ENCODE results near the gene GSTO2.

Gene GSTO2

DNA sequence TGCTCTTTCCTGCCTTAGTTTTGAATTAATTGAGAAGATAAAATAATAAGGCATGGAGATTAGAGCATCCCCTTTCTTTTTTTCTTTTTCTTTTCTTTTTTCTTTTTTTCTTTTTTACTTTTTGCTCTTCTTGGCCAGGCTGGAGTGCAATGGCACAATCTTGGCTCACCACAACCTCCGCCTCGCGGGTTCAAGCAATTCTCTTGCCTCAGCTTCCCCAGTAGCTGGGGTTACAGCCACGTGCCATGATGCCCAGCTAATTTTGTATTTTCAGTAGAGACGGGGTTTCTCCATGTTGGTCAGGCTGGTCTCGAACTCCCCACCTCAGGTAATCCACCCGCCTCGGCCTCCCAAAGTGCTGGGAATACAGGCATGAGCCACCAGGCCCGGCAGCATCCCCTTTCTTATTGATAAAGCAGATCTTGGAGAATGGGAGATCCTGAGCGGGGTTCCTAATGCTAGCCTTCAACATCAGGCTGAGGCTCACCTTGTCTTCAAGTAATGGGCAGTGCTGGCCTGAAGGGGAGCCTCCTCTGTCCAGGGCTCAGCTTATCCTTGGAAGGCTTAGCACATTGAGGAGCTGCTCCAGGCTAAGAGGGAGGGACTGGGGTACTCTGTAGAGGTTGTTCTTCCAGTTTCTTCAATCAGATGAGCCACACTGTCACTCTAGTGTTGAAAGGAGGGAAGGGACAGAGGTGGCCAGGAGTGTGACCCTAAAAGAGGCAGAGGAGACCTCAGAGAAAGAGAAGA lies 27.9 kb downstream of the GSTO2 start:
- FAIRE-seq (no peak), DNase-seq (ENCODE audit: insufficient read length, low spot score) (no peak)
- TF ChIP-seq, protein P1, sequence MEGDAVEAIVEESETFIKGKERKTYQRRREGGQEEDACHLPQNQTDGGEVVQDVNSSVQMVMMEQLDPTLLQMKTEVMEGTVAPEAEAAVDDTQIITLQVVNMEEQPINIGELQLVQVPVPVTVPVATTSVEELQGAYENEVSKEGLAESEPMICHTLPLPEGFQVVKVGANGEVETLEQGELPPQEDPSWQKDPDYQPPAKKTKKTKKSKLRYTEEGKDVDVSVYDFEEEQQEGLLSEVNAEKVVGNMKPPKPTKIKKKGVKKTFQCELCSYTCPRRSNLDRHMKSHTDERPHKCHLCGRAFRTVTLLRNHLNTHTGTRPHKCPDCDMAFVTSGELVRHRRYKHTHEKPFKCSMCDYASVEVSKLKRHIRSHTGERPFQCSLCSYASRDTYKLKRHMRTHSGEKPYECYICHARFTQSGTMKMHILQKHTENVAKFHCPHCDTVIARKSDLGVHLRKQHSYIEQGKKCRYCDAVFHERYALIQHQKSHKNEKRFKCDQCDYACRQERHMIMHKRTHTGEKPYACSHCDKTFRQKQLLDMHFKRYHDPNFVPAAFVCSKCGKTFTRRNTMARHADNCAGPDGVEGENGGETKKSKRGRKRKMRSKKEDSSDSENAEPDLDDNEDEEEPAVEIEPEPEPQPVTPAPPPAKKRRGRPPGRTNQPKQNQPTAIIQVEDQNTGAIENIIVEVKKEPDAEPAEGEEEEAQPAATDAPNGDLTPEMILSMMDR (IDR thresholded peaks at IDR 0.05; ENCODE audit: insufficient read depth, missing control alignments) = no peak

DNA sequence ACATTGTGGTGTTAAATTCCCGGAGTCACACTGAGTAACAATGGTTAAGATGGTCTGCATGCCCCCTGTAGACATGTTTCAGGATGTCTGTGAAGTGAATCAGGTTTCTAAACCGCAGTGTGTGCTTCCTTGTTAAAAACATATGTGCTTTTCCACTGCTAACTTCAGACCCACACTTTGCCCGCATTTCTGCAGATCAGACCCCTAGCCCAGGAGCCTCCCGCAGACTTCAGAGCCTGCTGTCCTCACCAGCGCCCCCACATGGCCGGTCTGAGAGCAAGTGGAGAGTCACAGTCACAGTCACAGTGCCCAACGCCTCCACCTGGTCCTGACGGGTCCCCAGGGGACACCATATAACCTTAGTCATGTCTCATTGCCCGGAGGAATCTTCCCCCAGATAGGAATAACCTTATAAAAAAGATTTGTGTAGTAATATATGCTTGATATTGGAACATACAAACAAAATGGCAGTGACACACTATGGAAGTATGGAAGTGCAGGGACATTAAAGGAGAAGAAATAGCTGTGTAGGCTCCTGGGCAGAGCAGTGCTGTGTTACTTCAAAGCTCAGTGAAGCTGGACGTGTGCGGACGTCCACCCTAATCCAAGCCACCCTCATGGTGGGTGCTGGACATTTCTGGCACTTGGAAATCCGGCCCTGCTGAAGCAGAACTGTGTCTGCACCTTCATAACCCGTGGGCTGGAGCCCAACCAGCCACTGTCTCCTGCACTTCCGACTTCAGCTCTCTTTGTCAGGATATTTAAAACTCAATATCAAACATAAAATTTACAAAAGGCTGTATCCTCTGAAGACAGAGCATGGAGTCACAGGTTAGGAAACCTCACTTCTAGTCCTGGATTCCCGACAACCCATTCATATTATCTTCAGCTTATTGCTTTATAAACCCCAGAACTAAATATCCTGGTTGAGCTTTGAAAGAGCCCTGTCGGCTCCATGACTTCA lies 29.0 kb downstream of the GSTO2 start:
- TF ChIP-seq, protein P1 (IDR thresholded peaks at IDR 0.05; ENCODE audit: insufficient read depth, missing control alignments) = peak; percentile 22
- no peak for FAIRE-seq
- no peak for DNase-seq (ENCODE audit: insufficient read length, low spot score)

DNA sequence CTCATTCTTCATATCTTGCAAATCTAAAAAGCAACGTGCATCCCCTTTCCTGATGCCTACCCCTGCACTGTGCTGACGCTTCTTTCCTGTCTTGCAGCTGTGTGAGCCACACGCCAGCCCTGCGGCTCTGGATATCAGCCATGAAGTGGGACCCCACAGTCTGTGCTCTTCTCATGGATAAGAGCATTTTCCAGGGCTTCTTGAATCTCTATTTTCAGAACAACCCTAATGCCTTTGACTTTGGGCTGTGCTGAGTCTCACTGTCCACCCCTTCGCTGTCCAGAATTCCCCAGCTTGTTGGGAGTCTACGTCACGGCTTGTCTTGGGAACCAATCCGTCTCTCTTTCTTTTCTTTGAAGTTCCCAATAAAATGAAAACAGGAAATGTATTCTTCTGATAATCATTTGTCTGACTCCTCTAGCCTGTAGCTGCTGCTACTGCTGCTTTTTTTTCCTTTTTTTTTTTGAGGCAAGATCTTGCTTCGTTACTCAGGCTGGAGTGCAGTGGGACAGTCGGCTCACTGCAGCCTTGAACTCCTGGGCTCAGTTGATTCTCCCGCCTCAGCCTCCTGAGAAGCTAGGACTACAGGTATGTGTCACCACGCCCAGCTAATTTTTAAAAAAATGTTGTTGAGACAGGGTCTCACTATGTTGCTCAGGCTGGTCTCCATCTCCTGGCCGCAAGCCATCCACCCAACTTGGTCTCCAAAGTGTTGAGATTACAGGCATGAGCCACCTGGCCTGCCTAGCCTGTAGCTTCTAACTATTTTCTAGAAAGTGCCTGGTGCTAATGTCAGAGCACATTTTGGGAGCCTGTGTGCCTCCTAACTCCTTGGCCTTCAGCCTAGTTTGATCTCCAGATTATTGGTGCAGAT lies 30.3 kb downstream of the GSTO2 start:
- TF ChIP-seq, protein P1 (IDR thresholded peaks at IDR 0.05; ENCODE audit: insufficient read depth, missing control alignments) = no peak
- DNase-seq (ENCODE audit: insufficient read length, low spot score) = no peak
- no peak for FAIRE-seq

DNA sequence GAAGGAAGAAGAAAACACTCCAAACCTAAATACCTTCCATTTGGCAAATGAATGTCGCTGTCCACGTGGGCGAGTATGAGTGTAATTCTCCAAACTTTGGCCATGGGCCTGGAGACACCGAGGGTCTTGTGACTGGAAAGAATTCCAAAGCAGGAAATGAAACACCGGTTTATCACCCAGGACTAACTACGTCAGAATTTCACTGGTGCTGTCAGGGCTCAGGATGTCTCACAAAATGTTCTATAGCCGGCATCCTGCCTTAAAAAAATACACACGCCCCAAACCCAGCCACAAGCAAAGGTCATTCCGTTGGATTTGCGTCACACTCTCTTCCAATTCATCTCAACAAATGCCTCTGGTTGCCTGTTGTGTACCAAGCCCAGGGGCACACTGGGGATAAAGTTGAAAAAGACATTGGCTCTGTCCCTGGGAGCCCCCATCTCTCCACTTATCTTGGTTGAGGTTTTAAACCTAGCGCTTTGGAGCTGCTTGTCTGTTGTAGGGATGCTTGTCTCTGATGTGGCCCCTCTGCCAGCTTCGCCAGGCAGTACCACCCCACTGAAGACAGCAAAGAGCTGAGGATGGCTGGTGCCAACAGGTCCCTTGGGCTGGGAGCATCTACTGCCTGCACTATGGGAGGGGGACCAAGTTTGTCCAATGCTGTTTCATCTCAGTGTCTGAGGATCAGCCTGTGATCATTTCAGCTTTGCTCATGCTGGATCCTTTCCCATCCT lies 31.2 kb downstream of the GSTO2 start:
- DNase-seq (ENCODE audit: insufficient read length, low spot score) (no peak), FAIRE-seq (no peak)
- TF ChIP-seq, protein P1 (IDR thresholded peaks at IDR 0.05; ENCODE audit: insufficient read depth, missing control alignments) = no peak

DNA sequence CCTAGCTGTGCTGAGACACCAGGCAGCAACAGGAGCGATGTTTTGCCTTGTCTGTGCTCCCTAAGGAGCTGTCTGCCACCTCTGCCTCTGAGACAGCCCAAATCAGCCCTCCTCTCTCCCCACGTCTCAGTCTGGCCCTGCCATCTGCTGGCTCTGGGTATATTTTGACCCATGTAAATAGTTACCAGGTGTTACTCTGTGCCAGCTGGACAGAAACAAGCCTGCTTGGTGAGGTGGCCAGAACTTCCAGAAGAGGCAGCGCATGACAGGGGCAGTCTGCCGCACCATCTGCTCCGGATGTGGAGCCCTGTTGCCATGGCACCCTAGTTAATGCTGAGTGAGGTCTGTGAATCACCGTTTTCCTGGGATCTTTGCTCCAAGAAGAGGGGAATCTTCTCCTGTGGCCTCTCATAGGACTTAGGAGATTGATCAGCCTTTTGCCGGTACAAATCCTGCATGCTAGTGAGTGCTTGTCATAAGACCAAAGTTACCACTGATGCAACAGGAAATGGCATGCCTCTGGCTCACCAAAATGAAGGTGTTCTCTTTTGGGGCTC lies 31.8 kb downstream of the GSTO2 start:
- FAIRE-seq = no peak
- no peak for DNase-seq (ENCODE audit: insufficient read length, low spot score)
- TF ChIP-seq, protein P1 (IDR thresholded peaks at IDR 0.05; ENCODE audit: insufficient read depth, missing control alignments) = peak; percentile 27

Data from D721Med (cell line).